ENCODE results near the gene CRHR1.

The CRHR1 gene

DNA sequence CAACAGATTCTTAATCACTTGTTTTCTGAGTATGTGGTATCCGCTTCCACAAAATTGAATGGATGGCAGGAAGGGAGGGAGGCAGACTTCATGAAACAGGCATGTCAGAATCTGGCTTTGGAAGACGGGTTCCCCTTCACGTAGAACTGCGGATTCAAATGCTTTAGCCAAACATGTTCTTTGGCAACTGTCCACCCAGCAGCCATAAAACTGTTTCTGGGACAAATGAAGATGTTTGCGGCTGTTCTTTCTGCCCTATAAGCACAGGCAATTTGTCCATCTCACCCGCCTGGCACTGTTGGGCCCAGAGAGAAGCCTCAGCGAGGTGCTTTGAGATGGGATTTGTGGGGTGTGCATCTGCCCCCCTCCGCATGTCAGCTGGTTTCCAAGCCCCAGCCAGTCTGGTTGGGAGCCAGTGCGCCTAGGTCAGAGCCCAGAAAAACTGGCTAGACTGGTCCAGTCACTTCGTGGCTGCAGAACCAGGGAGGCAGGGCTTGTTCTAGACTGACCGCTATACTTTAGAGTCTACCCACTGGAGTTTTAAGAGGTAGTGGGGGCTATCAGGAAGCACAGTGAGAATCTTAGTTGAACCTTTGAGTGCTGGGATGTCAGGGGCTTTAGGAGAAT, 6.3 kb downstream of the CRHR1 start:
- no peak for DNase-seq

DNA sequence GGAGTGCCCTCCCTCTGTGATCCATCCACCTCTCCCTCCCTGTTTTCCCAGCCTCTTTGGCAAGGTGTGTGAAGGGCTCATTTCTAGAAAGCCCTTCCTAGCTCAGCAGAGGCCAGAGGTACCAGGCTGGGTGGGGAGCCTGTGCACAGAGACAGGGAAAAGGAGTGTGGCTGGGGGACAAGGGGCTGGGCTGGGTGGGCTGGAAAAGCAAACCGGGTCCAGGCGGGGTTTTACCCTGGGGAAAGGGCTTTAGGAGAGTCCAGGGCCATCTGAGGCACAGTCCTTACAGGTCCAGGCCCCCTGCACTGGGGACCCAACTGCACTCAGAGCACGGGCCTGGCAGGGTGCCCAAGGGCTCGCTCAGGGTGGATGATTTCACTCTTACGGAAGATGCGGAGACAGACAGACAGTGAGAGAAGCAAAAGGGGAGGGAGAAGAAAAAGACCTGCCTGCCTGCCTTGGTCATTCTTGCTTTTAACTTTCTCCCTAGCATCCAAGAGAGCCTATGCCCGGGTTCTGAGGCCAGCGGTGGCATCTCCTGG, 7.0 kb downstream of the CRHR1 start:
- DNase-seq, result no peak

DNA sequence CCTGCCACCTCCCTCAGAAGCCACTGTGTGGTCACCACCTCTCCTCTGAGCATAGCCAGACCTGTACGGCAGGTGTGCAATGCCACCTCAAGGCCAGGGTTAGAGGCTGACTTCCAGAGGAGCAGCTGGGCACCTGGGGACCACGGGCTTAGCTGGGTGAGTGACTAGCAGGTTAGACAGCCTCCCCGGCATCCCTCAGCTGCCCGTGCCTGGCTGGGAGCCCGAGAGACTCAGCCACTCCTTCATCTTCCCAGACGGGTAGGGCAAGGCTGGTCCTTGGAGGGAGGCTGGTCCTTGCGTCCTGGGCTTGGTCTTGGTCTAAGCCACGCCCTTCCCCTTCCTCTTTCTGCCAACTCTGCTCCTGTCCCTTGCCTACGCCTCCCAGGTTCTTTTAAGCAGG, 7.8 kb downstream of the CRHR1 start:
- DNase-seq, result no peak

DNA sequence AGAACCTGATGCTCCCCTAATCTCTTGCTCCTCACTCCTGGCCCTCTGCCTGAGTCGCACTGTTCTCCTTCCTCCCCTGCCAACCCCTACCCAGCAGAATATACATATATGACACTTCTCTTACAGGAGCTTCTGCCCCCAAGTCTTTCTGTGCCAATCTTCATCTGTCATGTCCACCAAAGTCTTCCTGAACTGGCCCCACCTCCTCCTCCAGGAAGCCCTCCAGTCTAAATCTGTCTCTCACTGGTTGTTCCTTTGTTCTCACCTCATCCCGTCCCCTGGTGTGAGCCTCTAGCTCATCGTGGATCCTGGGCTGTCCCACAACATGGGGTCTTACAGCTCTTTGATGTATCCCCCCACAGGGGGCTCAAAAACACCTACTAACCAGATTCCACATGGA, 8.3 kb downstream of the CRHR1 start:
- DNase-seq, result no peak

DNA sequence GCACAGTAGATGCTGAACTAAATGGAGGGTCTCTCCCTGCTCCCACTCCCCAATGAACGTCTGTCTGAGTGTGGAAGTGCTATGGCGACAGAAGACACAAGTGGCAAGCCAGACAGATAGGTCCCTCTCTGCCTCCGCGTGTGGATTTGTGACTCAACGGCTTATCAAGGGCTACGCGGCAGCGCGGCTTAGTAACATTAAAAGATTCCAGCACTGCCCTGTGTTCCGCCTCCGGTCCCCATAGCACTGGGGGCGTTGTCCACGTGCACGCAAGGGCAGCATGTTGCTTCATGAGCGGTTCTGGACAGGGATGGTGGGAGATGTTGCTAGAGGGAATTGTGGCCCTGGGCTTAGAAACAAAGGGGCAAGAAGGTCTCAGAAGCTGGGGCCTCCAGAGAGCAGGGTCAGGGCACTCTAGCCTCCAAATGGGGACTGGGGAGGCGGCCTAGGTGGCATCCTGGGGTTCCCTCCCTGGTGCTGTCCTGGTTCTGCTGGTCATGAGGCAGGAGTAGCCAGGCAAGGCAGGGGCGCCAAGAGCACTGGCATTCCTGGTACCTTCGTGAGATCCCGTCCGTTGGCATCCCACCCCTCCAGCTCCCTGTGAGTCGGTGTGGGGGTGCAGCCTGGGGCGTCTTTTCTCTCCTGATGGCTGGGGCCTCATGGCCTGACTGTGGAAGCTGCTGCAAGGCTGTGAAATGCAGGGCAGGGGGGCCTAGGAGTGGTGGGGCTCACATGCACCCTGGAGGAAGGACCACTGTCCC, 9.1 kb downstream of the CRHR1 start:
- DNase-seq, result no peak

DNA sequence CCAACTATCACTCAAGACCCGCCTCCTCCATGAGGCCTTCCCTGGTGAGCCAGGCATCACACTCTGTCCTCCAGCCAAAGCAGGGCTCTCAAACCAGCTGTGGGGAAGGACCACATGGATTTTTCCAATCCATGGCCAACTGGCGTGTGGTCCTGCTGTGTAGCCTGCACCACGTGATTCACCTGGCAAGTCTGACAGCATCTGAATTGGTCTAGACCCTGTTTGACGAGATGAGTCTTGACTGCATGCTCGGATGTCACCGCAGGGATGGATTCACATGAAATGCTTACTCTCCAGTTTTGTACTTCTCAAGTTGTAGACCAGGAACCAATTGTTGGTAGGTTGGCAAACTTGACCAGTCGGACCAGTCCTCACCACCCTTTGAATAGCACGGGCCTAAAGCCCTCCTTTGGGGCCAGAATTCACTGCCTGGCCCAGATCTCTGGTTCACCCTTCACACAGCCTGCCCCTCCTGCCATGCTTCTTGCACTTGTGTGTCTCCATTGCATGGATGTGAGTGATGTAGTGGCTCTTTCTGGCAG, 9.9 kb downstream of the CRHR1 start:
- no peak for DNase-seq

DNA sequence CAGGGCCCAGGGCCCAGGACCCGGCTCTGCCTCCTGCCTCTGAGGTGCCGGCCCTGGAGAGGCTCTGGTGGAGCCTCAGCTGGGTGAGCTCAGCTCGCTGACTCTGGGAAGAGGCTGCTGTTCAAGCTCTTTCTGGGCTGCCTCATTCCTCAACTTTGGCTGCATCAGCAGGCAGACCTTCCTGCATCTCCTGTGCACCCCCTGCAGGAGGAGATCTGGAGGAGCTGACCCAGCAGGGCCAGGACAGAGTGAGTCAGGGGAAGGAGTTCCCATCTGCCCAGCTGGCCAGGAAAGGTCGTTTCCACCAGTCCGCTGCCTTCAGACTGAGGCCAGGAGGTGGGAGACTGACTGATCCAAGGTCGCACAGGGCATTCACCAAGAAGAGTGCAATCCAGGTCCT, 10.7 kb downstream of the CRHR1 start:
- DNase-seq, result no peak

DNA sequence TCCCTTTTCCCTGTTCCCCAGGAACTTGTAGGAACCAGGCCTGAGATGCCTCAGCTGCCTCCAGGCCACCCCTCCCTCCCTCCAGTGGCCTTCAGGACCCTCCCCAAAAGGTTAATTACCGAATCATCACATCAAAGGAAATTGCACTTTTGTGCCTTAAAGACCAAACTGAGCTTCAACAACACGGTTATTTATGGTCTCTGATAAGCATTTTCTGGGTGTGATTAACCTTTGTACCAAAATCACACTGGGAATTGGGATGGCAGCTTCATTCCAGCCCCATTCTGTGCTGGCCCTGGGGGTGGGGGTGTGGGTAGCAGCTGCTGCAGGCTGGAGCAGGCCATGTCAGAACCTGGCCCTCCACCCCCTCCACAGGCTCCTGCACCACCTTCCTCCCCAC, 16.7 kb downstream of the CRHR1 start:
- no peak for DNase-seq

DNA sequence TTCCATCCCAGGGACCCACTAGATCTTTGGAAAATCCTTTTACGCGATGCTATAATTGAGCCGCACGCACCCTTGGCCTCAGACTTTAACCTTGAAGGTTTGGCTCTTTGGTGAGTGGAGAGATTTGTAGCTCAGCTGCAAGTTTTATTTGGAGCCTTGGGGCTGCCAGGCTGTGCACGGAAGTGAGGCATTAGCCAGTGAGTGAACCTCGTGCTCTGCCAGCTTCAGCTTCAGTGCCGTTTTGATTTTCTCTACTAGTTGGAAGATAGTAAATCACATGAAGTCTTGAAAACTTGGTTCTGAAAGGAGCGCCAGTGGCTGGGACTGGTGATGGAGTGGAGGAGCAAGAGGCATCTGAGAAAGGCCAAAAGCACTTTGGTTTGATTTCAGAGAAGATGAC, 17.3 kb downstream of the CRHR1 start:
- DNase-seq, result no peak

DNA sequence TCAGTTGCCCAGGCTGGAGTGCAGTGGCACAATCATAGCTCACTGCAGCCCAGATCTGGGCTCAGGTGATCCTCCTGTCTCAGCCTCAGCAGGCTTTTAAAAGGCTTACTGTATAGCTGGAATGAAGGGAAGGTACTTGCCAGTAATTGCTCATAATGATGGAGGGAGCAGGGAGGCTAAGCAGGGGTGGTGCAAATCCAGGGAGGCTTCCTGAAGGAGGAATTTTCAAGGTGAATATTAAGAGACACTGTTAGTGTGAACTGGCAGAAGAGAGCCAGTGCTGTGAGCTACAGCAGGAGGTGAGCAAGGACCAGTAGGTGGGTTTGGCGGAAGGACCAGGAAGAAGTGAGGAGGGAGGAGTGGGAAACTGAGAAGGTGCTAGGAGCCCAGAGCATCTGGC, 24.7 kb downstream of the CRHR1 start:
- DNase-seq, result no peak

DNA sequence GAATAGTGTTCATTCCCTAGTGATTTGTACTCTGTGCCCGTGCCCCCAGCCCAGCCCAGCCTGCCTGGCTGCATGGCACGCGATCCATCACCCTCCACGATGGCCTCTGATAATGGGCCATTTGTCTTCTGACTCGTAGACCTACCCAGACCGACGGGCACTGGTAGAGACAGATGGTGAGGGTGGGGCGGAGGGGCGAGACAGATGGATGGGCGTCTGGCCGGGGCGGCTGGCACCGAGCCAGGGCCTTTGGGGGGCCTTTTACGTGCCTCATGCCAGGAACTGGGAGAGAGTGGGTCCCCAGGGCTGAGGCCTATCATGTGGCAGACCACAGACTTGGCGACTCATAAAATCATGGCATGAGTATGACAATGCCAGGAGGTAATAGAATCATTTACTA, 25.4 kb downstream of the CRHR1 start:
- DNase-seq, result no peak

DNA sequence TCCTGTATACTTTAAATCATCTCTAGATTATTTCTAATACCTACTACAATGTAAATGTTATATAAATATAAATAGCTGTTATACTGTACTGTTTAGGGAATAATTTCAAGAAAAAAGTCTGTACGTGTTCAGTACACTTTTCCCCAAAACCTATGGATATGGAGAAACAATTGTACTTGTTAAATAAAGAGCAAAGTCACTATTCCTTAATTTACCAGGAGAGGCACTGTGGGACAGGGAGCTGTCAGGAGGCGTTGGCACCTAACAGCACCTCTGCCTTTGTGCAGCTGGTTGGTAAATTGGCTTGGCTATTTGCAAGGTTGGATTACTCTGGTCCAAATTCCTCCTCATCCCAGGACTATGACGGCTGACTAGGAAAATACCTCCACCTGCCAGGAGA, 28.0 kb downstream of the CRHR1 start:
- DNase-seq, result no peak

DNA sequence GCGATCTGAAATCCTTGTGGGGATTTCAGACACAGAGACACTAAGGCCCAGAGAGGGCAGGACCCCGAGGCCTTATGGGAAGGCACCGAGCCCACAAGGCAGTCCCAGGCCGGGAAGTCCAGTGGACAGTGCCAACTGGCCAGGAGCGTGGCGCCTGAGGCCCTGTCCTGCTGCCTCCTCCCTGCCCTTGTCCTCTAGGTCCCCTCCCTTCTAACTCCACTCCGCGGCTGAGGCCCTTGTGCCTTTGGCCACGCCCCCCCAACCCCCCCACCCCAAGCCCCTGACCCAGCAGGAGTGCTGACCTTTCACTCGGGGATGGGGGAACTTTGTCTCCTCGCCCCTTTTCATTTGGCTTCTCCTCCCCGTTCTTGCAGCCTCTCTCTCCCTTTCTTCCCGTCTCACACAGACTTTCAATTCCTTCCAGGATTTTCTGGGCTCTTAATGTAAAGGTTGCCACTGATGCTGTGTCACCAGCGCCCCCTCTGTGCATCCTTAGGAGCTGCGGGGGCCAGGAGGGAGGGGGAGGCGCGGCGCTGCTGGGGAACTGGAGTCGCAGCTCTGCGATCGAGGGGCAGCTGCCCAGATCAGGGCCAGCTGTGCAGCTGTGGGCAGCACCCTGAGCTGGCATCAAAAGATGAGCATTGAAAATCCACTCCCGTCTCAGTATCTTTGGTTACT, 29.1 kb downstream of the CRHR1 start:
- DNase-seq, result no peak

DNA sequence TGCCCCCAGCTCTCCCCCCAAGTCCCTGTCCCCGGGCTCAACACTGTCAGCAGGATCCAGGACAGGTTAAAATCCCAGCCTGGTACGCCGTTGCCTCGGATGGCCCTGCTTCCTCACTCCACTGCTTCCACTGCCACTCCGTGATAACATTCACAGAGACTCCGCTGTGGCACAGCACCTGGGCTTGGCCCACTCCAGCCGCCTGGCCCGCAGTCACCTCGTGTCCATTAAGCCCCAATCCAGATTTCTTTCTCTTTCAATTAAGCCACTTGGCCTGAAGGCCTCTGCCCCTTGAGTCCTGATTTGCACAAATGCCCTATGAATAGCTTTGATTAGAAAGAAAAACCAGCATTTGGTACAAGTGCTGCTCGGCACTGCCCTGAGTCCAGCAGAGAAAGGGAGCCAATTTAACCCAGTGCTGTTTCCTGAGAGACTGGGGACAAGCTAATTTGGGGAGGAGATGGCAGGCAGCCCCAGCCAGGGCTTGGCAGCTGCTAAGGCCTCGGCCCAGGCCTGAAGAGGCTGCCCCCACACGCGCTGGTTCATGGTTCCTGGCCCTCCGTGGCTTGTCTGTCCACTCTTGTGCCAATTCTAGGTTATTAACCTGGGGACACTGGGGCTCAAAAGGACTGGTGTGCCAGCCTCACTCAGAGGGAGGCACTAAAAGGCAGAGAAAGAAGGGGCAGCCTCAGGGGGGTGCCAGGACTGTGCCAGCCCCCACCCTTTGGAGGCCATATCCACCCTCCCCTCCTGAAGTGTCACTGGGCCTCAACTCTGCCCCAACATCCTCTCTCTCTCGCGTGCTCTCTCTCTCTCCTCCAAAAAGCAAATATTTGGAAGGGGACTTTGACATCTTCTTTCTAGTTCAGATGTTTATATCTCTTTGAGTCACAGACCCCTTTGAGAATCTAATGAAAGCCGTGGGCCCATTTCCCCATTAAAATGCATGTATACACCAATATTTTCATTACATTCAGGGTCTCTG, 30.8 kb downstream of the CRHR1 start:
- DNase-seq, result no peak

DNA sequence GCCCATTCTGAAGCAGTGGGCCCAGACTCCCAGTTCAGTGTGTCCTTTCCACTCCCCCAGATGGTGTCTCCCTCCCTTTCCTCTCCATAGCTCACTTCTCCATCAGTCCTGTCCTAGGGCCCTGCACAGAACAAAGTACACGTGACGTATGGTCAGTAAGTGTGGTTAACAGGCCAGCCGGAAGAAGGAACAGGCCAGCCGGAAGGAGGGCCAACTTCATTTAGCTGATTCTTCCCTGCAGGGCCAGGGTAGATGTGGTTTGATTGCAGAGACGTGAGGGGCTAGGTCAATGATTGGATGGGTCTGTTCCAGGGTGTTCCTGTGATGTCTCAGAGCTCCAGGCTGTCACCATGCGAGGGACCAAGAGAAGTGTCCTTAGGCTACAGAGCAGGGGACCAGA, 31.6 kb downstream of the CRHR1 start:
- DNase-seq, result no peak

DNA sequence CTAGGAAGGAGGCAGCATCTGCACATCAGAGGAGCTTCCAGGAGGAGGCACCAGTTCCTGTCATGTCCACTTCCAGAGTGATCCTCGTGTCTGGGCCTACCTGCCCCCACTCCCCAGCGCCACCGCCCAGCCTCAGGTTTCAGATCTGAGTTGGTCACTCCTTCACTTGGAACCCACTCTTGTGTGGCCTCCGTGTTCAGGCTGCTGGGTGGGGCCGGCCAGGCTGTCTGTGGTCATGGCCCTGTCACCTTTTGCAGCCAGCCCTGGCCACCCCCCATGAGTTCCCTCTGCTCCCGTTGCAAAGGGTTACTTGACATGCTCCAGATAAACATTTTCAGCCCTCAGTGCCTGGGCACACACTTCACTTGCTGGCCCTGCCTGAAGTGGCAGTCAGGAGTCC, 33.9 kb downstream of the CRHR1 start:
- DNase-seq, result no peak

DNA sequence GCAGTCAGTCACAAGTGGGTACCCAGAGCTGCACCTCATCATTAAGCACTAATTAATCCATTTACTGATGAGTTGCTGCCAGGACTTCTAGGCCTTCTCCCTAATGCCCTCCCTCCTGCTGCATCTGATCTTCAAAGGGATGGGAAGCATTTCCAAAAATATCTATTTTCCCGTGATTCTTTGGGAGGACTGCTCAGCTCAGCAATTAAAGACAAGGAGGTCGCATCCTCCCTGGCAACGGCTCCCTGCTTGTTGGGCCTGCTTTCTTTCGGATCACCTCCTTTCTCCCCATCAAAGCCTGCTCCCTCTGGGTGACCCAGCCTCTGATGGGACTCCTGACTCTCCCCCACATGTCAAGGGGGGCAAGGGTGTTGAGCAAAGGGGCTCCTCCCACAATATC, 34.6 kb downstream of the CRHR1 start:
- DNase-seq, result no peak

DNA sequence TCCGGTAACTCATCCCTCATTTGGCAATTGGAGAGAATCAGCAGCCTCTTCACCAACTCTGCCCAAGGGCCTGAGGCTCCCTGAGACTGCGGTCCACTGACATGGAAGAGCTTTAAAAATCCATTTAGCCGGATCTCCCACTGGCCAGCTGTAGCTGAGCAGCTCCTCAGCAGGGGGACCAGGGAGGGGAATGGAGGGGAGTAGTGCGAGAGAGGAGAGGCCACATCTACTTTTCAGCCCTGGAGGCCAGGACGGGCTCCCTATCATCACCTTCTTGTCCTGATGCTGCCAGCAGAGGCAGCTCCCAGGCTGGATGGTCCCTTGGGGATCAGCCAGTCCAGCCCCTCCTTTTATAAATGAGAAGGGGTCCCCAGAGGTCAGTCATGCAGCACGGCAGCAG, 35.5 kb downstream of the CRHR1 start:
- no peak for DNase-seq

DNA sequence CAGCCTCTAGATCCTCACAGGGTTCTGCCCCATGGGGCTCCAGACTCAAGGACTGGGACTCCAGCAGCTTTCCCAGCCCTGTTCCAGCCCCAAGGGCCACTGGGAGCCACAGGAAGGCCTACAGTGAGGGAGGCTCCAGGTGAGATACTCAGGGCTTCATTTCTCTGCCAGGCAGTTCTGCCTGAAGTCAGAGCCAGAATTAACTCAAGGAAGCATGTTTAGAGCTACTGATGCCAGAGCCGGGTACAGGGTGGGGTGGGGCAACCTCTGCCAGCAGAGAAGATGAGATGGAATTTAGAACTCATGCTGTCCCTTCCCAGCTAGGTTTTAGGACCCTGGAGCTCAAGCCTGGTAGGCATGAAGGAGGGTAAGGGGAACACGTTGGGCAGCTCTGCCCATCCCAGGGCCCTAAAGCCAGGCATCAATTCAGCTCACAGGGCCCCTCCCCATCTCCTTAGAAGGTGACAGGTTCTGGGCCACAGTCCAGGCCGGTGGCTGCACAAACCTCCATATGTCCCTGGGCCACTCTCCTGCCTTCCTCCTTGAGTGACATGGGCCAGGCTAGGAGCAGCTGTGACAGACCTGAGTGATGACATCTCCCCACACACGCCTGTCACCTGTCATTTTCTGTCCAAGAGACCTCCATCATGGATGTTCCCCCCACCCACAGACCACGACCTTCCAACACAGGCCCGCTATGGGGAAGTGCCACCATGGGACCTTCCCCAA, 36.1 kb downstream of the CRHR1 start:
- no peak for DNase-seq

DNA sequence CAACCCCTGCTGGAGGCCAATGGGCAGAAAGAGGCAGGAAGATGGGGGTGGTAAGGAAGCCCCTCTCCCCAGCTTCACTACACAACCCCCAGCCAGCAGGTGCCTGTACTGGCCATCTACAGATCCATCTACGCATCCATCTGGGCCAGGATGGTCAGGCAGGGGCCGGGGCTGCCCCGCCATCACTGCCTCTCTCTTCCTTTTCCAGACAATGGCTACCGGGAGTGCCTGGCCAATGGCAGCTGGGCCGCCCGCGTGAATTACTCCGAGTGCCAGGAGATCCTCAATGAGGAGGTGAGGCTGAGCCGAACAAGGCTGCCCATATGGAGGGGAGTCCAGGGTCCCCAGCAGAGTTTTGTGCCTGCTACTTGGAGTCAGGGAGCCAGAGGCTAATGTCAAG, 37.0 kb downstream of the CRHR1 start:
- DNase-seq, result no peak

DNA sequence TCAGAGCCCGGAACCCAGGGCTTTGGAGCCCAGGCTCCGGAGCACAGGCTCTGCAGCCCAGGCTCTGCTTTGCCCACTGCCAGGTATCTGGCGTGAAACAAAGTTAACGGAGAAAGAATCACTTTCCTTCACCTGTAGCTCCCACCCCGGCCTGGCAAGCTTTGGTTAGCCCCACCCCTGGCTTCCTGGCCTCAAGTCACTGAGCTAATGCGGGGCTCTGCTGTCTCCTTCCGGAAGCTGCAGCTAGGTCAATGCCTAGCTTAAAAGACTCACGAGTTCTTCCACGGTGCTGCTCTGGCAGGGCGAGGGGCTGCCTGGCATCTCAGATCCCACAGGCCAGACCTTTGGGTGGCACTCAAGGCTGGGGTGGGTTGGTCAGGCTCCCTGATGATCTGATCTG, 39.5 kb downstream of the CRHR1 start:
- no peak for DNase-seq

DNA sequence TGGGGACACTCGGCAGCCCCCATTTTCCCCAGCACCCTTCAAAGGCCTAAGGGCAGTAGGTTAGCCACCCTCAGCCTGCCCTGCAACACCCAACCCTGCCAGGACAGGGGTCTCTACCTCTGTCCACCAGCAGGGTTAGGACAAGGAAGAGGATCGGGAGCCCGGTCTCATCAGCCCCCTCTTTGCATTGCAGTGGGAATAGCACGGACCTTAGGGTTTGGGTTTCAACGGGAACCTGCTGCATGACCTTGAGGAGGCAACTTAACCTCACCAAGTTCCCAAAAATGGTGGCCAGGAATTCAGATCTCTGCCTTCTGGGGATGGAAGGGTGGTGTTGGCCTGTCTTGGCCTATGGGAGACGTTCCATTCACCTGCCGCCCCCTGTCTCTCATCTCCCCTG, 40.4 kb downstream of the CRHR1 start:
- no peak for DNase-seq

Data from activated CD4-positive, alpha-beta T cell treated with anti-CD3 and anti-CD28 coated beads for 4 hours (primary cell).